Right lobe of liver (tissue), 6 donors: ENCODE results near the gene ARNT2. TPM values are rescaled to one million over a fixed set of nuclear protein-coding genes. Genes with fewer than 3 reads are reported as not detected.

Source experiments
- ATAC-seq, 4 donors: fragments of 200-7000 bp; cut with Tn5 transposase; one replicate each; pipeline ENCODE4 v1.9.1; 2020; ENCODE audit warnings: mild to moderate bottlenecking in 4 of 4, moderate library complexity in 4 of 4
- DNase-seq, 3 donors: peaks; one replicate each; pipeline ENCODE4 v3.0.0-alpha.2; 2020
- H3K27ac ChIP-seq, 3 donors: fragments of 200-600 bp; one replicate each; pipeline ENCODE4 v1.8.0; 2022
- H3K27me3 ChIP-seq, 2 donors: fragments of 200-600 bp; one replicate each; pipeline ENCODE4 v1.8.0; 2022
- H3K36me3 ChIP-seq, 4 donors: fragments of 200-600 bp; sonication (generic) in 1 of 4; one replicate each; pipeline versions ENCODE4 v1.5.1 to v1.8.0; 2017 to 2022; ENCODE audit warnings: control low read depth in 1 of 4
- H3K4me1 ChIP-seq, 4 donors: fragments of 200-600 bp; sonication (generic) in 1 of 4; one replicate each; pipeline versions ENCODE4 v1.5.1 to v1.8.0; 2017 to 2022; ENCODE audit warnings: control low read depth in 1 of 4
- H3K4me3 ChIP-seq, 3 donors: fragments of 200-600 bp; one replicate each; pipeline ENCODE4 v1.8.0; 2022
- H3K9me3 ChIP-seq, 4 donors: fragments of 200-600 bp; sonication (generic) in 1 of 4; one replicate each; pipeline versions ENCODE4 v1.5.1 to v1.8.0; 2017 to 2022; ENCODE audit warnings: control low read depth in 1 of 4
- POLR2A ChIP-seq: fragments of 450-650 bp; IDR thresholded peaks from one replicate; pipeline ENCODE4 v1.6.1; 2017; ENCODE audit warnings: antibody characterized with exemption, mild to moderate bottlenecking
- WGBS: methylation state at CpG from one replicate; pipeline ENCODE4 v1.1.6; 2018; ENCODE audit warnings: low coverage, low lambda C conversion rate; ENCODE audit not compliant: insufficient coverage; ENCODE audit errors: missing lambda C conversion rate; 5-methylcytosine and 5-hydroxymethylcytosine counted together
- intact Hi-C, 2 donors: fragments of 100-400 bp; cut with DNase I; formaldehyde crosslinking; loops; one replicate each; pipeline versions ENCODE4 v1.11.2 to v1.14.1; 2022
- total RNA-seq, 6 experiments: library from RNA; depleted of rRNA in 2 of 6; stranded (reverse); fragments of >200 nt in 2 of 6; fragmentation: NEBNext Ultra II Directional in 3 of 6; extraction: Animal tissue kit (Norgen Biotek cat#: 25700) in 3 of 6; gene quantifications; one replicate each; pipeline versions ENCODE4 v1.1.0 to v1.2.4, GENCODE V29; 2016 to 2023
- TF ChIP-seq, protein P1 (sequence below), 4 donors: fragments of 200-600 bp in 3 of 4; fragments of 450-650 bp in 1 of 4; IDR thresholded peaks; one replicate each; pipeline versions ENCODE4 v1.5.1 to v1.8.0; 2016 to 2022; ENCODE audit warnings: antibody characterized with exemption in 4 of 4, mild to moderate bottlenecking in 2 of 4
- donor health status: DM: no; HTN: yes; CAD: no.
- donor health status: DM: no; HTN: no; CAD: no.
- donor health status: DM: no; HTN: no; CAD: no.
- donor health status: DM: no; HTN: yes; CAD: no.
- donor health status: DM: no; HTN: yes; CAD: no.

The ARNT2 gene
- total RNA-seq, 6 experiments from 2014 or later, result 0.12 to 1.3 (median 0.46) TPM

DNA sequence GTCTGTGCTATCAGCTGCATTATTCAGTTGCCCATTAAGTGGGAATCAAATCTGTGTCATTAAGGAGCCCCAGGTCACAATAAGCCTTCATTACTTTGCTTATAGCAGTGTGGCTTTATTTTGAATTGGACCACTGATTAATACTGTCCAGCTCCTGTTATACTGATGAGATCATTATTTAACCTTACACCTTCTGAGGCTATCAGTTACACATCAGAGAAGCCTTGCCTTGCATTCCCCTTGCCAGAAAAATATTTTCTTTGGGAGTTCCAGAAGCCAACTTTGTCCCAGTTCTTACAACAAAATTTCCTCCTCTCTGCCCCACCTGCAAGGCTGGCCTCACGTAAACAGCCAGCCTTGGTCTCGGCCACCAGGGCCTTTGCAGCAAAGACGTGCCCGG is 29.7 kb upstream of the ARNT2 start:
- no peak for ATAC-seq
- H3K4me3 ChIP-seq, result no peak overlapping the region
- H3K27ac ChIP-seq, result no peak overlapping the region
- DNase-seq, result no peak
- intact Hi-C loops, result no loop called here
- H3K4me1 ChIP-seq, result no peaks in the 10 kb centered on the region
- WGBS, result 66% methylated on average over 4 of the region's 4 CpGs
- no peaks in the 10 kb centered on the region for H3K9me3 ChIP-seq
- no peaks in the 10 kb centered on the region for H3K36me3 ChIP-seq
- TF ChIP-seq, protein P1, sequence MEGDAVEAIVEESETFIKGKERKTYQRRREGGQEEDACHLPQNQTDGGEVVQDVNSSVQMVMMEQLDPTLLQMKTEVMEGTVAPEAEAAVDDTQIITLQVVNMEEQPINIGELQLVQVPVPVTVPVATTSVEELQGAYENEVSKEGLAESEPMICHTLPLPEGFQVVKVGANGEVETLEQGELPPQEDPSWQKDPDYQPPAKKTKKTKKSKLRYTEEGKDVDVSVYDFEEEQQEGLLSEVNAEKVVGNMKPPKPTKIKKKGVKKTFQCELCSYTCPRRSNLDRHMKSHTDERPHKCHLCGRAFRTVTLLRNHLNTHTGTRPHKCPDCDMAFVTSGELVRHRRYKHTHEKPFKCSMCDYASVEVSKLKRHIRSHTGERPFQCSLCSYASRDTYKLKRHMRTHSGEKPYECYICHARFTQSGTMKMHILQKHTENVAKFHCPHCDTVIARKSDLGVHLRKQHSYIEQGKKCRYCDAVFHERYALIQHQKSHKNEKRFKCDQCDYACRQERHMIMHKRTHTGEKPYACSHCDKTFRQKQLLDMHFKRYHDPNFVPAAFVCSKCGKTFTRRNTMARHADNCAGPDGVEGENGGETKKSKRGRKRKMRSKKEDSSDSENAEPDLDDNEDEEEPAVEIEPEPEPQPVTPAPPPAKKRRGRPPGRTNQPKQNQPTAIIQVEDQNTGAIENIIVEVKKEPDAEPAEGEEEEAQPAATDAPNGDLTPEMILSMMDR (IDR thresholded peaks at IDR 0.05), result no peak
- no peak for TF ChIP-seq POLR2A
- H3K27me3 ChIP-seq, result no peaks in the 10 kb centered on the region

DNA sequence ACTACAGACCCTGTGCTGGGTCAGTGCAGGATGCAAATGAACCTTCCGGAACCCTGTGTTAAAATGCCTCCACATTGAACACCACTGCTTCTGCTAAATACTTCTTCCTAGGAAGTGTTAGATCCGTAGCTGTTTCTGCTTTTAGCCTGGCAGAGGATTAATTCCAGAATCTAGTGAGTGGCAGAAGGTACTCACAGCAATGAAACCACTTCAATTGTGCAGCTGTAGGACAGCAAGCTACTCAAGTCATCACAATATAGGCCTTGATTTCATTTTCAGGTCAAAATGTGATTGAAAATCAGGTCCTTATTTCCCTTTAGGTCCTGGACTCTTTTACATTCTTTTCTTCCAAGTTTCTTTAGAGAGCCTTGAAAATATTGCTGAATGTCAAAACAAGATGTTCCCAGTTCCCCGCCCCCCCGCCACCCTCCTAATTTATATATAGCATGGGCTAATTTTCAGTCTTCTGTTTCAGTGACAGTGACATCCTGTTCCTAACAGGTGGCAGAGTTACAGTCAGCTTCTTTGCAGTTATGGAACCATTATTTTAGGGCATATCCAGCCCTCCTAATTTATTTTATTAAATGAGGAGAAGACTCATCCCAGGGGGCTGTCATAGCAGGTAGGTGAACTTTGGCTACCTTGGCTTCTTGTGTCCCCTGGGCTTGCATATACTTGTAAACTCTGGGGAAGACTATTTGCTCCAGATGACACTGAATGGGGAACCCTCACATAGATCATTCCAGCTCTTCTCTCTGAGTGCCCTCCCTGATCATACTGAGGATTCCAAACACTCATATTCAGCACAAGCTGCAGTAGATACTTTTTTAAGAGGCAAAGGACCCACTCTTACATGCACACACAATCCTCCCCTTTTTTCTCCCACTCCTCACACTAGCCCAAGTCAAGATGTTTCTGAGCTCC is 28.0 kb upstream of the ARNT2 start:
- no peaks in the 10 kb centered on the region for H3K4me1 ChIP-seq
- 43% methylated on average over 3 of the region's 4 CpGs for WGBS
- no peak overlapping the region for H3K27ac ChIP-seq
- H3K9me3 ChIP-seq, result no peaks in the 10 kb centered on the region
- H3K27me3 ChIP-seq, result no peaks in the 10 kb centered on the region
- DNase-seq, result no peak
- ATAC-seq, result no peak
- no peaks in the 10 kb centered on the region for H3K36me3 ChIP-seq
- no peak overlapping the region for H3K4me3 ChIP-seq
- intact Hi-C loops, result no loop called here
- no peak for TF ChIP-seq POLR2A
- TF ChIP-seq, protein P1 (IDR thresholded peaks at IDR 0.05), result no peak

DNA sequence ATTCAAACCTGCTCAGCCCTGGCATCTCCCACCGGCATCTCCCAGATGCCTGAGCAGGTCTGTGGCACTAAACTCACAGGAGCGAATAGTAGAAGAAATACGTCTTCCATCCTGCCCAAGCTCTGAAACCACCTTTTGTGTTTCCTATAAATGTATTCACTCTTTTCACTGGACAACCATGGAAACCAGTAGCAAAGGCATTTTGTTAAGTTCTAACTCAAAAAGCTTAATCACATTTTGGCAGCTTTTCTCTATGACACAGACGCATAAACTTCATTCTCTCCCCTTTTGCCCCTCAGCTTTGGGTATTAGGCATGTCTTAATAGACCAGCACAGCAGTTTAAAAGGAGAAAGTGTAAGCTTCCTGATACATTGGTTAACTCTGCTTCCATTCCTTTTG is 24.5 kb upstream of the ARNT2 start:
- no peaks in the 10 kb centered on the region for H3K27me3 ChIP-seq
- 63% methylated on average over 4 of the region's 4 CpGs for WGBS
- no peaks in the 10 kb centered on the region for H3K36me3 ChIP-seq
- H3K4me1 ChIP-seq, result no peaks in the 10 kb centered on the region
- H3K9me3 ChIP-seq, result no peaks in the 10 kb centered on the region
- ATAC-seq, result no peak
- no peak overlapping the region for H3K4me3 ChIP-seq
- intact Hi-C loops, result no loop called here
- no peak overlapping the region for H3K27ac ChIP-seq
- no peak for DNase-seq
- TF ChIP-seq, protein P1 (IDR thresholded peaks at IDR 0.05), result no peak
- TF ChIP-seq POLR2A, result no peak

DNA sequence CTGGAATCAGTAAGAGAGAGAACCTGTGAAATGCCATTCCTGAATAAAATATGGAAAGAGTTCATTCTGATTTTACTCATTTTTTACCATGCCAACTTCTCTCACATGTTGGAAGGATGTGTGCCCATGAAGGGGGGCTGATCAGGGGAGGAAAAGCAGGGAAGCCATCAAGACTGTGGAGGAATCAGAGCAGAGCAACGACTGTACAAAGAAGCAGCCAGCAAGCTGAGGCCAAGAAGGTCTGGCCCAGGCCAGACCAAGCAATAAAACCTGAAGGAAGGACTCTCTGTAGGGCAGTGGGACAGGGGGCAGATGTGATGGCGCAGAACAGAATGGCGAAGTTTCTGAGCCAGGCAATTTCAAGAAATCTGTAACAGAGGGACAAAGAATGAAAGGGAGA is 24.0 kb upstream of the ARNT2 start:
- no peaks in the 10 kb centered on the region for H3K9me3 ChIP-seq
- TF ChIP-seq, protein P1 (IDR thresholded peaks at IDR 0.05), result no peak
- no peak for TF ChIP-seq POLR2A
- no peaks in the 10 kb centered on the region for H3K36me3 ChIP-seq
- no peak overlapping the region for H3K4me3 ChIP-seq
- H3K4me1 ChIP-seq, result no peaks in the 10 kb centered on the region
- no peak for ATAC-seq
- no peak for DNase-seq
- H3K27me3 ChIP-seq, result no peaks in the 10 kb centered on the region
- H3K27ac ChIP-seq, result no peak overlapping the region
- WGBS, result 65% methylated on average over 3 of the region's 3 CpGs
- intact Hi-C loops, result no loop called here
